Non-pigmented ciliary epithelial cell (primary cell): ENCODE results near the gene DHX30.
"Not testable (repeated sequence)": the region's sequence is repeated elsewhere in the genome, so short reads cannot be mapped to it uniquely, and the experiment has no call there.

ENCODE experiments used
- DNase-seq: peaks from one replicate; pipeline ENCODE4 v3.0.0-alpha.2; 2010; ENCODE audit warnings: low read depth

The DHX30 gene

GRCh38 chr3:47803480-47804025, 615 bp downstream of the DHX30 start:
- DNase-seq, result no peak

GRCh38 chr3:47804577-47804976, 1.6 kb downstream of the DHX30 start:
- no peak for DNase-seq

GRCh38 chr3:47813551-47814177, 10.7 kb downstream of the DHX30 start:
- no peak for DNase-seq

GRCh38 chr3:47817609-47818008, 14.7 kb downstream of the DHX30 start:
- DNase-seq, result no peak

- DNase-seq, result no peak
Observed at GRCh38 chr3:47824541-47825473, 21.9 kb downstream of the DHX30 start.

- no peak for DNase-seq
Observed at GRCh38 chr3:47825590-47825989, 22.7 kb downstream of the DHX30 start.

- not testable (repeated sequence) for DNase-seq
Observed at GRCh38 chr3:47829482-47829881, 26.5 kb downstream of the DHX30 start.

GRCh38 chr3:47836986-47837385, 34.0 kb downstream of the DHX30 start:
- DNase-seq, result no peak

- DNase-seq, result no peak
Observed at GRCh38 chr3:47838503-47838902, 35.6 kb downstream of the DHX30 start.

- no peak for DNase-seq
Observed at GRCh38 chr3:47841786-47842349, 38.9 kb downstream of the DHX30 start.

GRCh38 chr3:47846186-47846879, 43.4 kb downstream of the DHX30 start:
- DNase-seq, result no peak

GRCh38 chr3:47846880-47847248, 43.9 kb downstream of the DHX30 start:
- DNase-seq, result no peak

- no peak for DNase-seq
Observed at GRCh38 chr3:47847260-47847659, 44.3 kb downstream of the DHX30 start.

GRCh38 chr3:47847801-47848518, 45.0 kb downstream of the DHX30 start:
- no peak for DNase-seq

GRCh38 chr3:47848599-47849117, 45.7 kb downstream of the DHX30 start:
- no peak for DNase-seq

- no peak for DNase-seq
Observed at GRCh38 chr3:47849186-47849698, 46.3 kb downstream of the DHX30 start.

- DNase-seq, result no peak
Observed at GRCh38 chr3:47849699-47850563, 47.0 kb downstream of the DHX30 start.

GRCh38 chr3:47850564-47851410, 47.8 kb downstream of the DHX30 start:
- DNase-seq, result no peak
